Upper lobe of right lung (tissue), 1 donor: ENCODE data around the gene TUBGCP6. TPM values are rescaled to one million over a fixed set of nuclear protein-coding genes. Genes with fewer than 3 reads are reported as not detected.

ENCODE experiments used
- ATAC-seq: fragments of 200-7000 bp; cut with Tn5 transposase; one replicate; pipeline ENCODE4 v1.9.1; 2020; ENCODE audit warnings: mild to moderate bottlenecking, moderate library complexity
- DNase-seq: peaks from one replicate; pipeline ENCODE4 v3.0.0-alpha.2; 2020
- H3K27ac ChIP-seq: fragments of 200-600 bp; one replicate; pipeline ENCODE4 v1.8.0; 2022
- H3K27me3 ChIP-seq: fragments of 200-600 bp; one replicate; pipeline ENCODE4 v1.8.0; 2022; ENCODE audit warnings: mild to moderate bottlenecking
- H3K36me3 ChIP-seq: fragments of 200-600 bp; one replicate; pipeline ENCODE4 v1.8.0; 2022
- H3K4me1 ChIP-seq: fragments of 200-600 bp; one replicate; pipeline ENCODE4 v1.8.0; 2022
- H3K4me3 ChIP-seq: fragments of 200-600 bp; one replicate; pipeline ENCODE4 v1.8.0; 2022; ENCODE audit warnings: mild to moderate bottlenecking
- H3K9me3 ChIP-seq: fragments of 200-600 bp; one replicate; pipeline ENCODE4 v1.8.0; 2022
- CTCF ChIP-seq: fragments of 200-600 bp; IDR thresholded peaks from one replicate; pipeline ENCODE4 v1.8.0; 2022; ENCODE audit warnings: antibody characterized with exemption
- intact Hi-C: fragments of 100-400 bp; cut with DNase I; formaldehyde crosslinking; loops from one replicate; pipeline ENCODE4 v1.11.0; 2022
- total RNA-seq: library from RNA; stranded (reverse); fragmentation: NEBNext Ultra II Directional; extraction: Animal tissue kit (Norgen Biotek cat#: 25700); gene quantifications from one replicate; pipeline ENCODE4 v1.2.1, GENCODE V29; 2021
- donor health status: DM: no; HTN: yes; CAD: no; lungs with severe emphysema.

Gene TUBGCP6
- total RNA-seq, 1 donor from 2014 or later, result 51.3 TPM

GRCh38 chr22:50226875-50227165, 18.0 kb downstream of the TUBGCP6 start:
- Histone ChIP-seq H3K36me3 (peaks cover 64% of the 10 kb centered on the region), H3K4me1 (no peaks in the 10 kb centered on the region), H3K4me3 (no peak overlapping the region), H3K27ac (no peak overlapping the region), H3K27me3 (no peaks in the 10 kb centered on the region), H3K9me3 (no peaks in the 10 kb centered on the region)
- ATAC-seq (no peak), DNase-seq (no peak)
- no peak for TF ChIP-seq CTCF
- intact Hi-C loops, result no loop called here

- TF ChIP-seq CTCF, result no peak
- H3K36me3 ChIP-seq, result peaks cover 69% of the 10 kb centered on the region
- DNase-seq (no peak), ATAC-seq (no peak)
- no peaks in the 10 kb centered on the region for H3K9me3 ChIP-seq
- H3K4me3 ChIP-seq, result no peak overlapping the region
- H3K4me1 ChIP-seq, result no peaks in the 10 kb centered on the region
- H3K27me3 ChIP-seq, result no peaks in the 10 kb centered on the region
- no peak overlapping the region for H3K27ac ChIP-seq
- intact Hi-C loops, result no loop called here
Measured at GRCh38 chr22:50226063-50226874, 18.6 kb downstream of the TUBGCP6 start.

GRCh38 chr22:50225200-50225969, 19.4 kb downstream of the TUBGCP6 start:
- H3K4me1 ChIP-seq, result no peaks in the 10 kb centered on the region
- intact Hi-C loops, result no loop called here
- peaks cover 75% of the 10 kb centered on the region for H3K36me3 ChIP-seq

GRCh38 chr22:50224071-50224470, 20.8 kb downstream of the TUBGCP6 start:
- H3K9me3 ChIP-seq, result no peaks in the 10 kb centered on the region
- no peaks in the 10 kb centered on the region for H3K27me3 ChIP-seq
- H3K36me3 ChIP-seq, result peaks cover 67% of the 10 kb centered on the region
- no peak overlapping the region for H3K4me3 ChIP-seq
- H3K27ac ChIP-seq, result no peak overlapping the region
- TF ChIP-seq CTCF, result no peak
- DNase-seq (no peak), ATAC-seq (no peak)
- intact Hi-C loops, result no loop called here
- H3K4me1 ChIP-seq, result no peaks in the 10 kb centered on the region

More at GRCh38 chr22:50225200-50225969, 19.4 kb downstream of the TUBGCP6 start:
- Histone ChIP-seq H3K27ac (no peak overlapping the region), H3K4me3 (no peak overlapping the region), H3K27me3 (no peaks in the 10 kb centered on the region), H3K9me3 (no peaks in the 10 kb centered on the region)
- ATAC-seq, result no peak
- no peak for TF ChIP-seq CTCF
- no peak for DNase-seq

GRCh38 chr22:50222508-50222907, 22.3 kb downstream of the TUBGCP6 start:
- DNase-seq, result no peak
- no peak for TF ChIP-seq CTCF
- peaks cover 73% of the 10 kb centered on the region for H3K36me3 ChIP-seq

More at GRCh38 chr22:50222508-50222907, 22.3 kb downstream of the TUBGCP6 start:
- no peak overlapping the region for H3K27ac ChIP-seq
- H3K9me3 ChIP-seq, result no peaks in the 10 kb centered on the region
- ATAC-seq, result no peak
- H3K4me1 ChIP-seq, result no peaks in the 10 kb centered on the region
- no peaks in the 10 kb centered on the region for H3K27me3 ChIP-seq
- no peak overlapping the region for H3K4me3 ChIP-seq
- intact Hi-C loops, result no loop called here
